ENCODE results near the gene MPND.

The MPND gene

GRCh38 chr19:4399812-4400134 lies 56.4 kb downstream of the MPND start:
- H3K4me2 ChIP-seq (ENCODE audit: low read length, poor library complexity, severe bottlenecking), result peak overlapping the region; percentile 84
- peak overlapping the region; percentile 86 for H2BK15ac ChIP-seq (ENCODE audit: low read depth, poor library complexity, severe bottlenecking)
- H3K14ac ChIP-seq (ENCODE audit: low read length in 2 of 2), result peak overlapping the region in 1 of 2 experiments; percentile 99
- H3K4ac ChIP-seq (ENCODE audit: low read depth in 1 of 2, low read length in 2 of 2), result peak overlapping the region; percentile 92 to 98
- peak overlapping the region; percentile 97 for H3K18ac ChIP-seq (ENCODE audit: low read depth in 1 of 2, low read length in 2 of 2)
- no peak overlapping the region for H2BK5ac ChIP-seq (ENCODE audit: low read depth, low read length, poor library complexity, severe bottlenecking)
- H4K8ac ChIP-seq (ENCODE audit: low read length), result peak overlapping the region; percentile 90
- WGBS, result 0% methylated on average over 9 of the region's 12 CpGs
- peak overlapping the region; percentile 91 for H4K91ac ChIP-seq (ENCODE audit: low read length)
- peaks cover 5% of the 10 kb centered on the region for H3K79me1 ChIP-seq (replicated peaks; ENCODE audit: low read length, poor library complexity, severe bottlenecking)
- peak overlapping the region; percentile 17 for H2AK5ac ChIP-seq (ENCODE audit: low read length, severe bottlenecking)
- H3K36me3 ChIP-seq (ENCODE audit: control insufficient read depth in 1 of 2, insufficient read depth in 2 of 2, low read depth in 1 of 2, low read length in 2 of 2), result peaks cover 27 to 38% of the 10 kb centered on the region in 2 experiments
- H2BK12ac ChIP-seq (ENCODE audit: low read length in 2 of 2), result no peak overlapping the region
- H3K9me3 ChIP-seq (ENCODE audit: control insufficient read depth, low read length), result no peaks in the 10 kb centered on the region
- peaks cover 16% of the 10 kb centered on the region for H3K4me1 ChIP-seq (ENCODE audit: control insufficient read depth, insufficient read depth, low read depth, low read length)
- peak overlapping the region in 1 of 2 experiments; percentile 99 for H3K23ac ChIP-seq (ENCODE audit: low read length in 2 of 2)
- H3K4me3 ChIP-seq (ENCODE audit: insufficient read depth in 1 of 2, low read depth in 1 of 2, low read length in 2 of 2), result peak overlapping the region; percentile 92 to 97
- H3K27me3 ChIP-seq (ENCODE audit: control insufficient read depth in 1 of 2, insufficient read depth in 1 of 2, low read length in 2 of 2), result no peaks in the 10 kb centered on the region
- H2AFZ ChIP-seq (ENCODE audit: low read depth, low read length), result no peak overlapping the region
- DNase-seq, result peak; percentile 42
- H3K27ac ChIP-seq (ENCODE audit: low read length, poor library complexity, severe bottlenecking), result peak overlapping the region; percentile 63
- H2BK120ac ChIP-seq (ENCODE audit: low read depth, low read length), result peak overlapping the region; percentile 85
- peak overlapping the region; percentile 94 for H3K9ac ChIP-seq (ENCODE audit: low read length)

- Histone ChIP-seq H2BK120ac (ENCODE audit: low read depth, low read length) (peak within 1 kb of the TSS; percentile 85), H4K91ac (ENCODE audit: low read length) (peak within 1 kb of the TSS; percentile 91)
Observed at GRCh38 chr19:4400135-4400936, 57.0 kb downstream of the MPND start, which contains the start of gene SH3GL1. Gene SH3GL1, minus strand, starts transcription at chr19:4400547. Its CDS starts 179 bp downstream, at chr19:4400368.

GRCh38 chr19:4401769-4402170 lies 58.4 kb downstream of the MPND start:
- H3K18ac ChIP-seq (ENCODE audit: low read depth in 1 of 2, low read length in 2 of 2), result no peak overlapping the region
- H3K23ac ChIP-seq (ENCODE audit: low read length in 2 of 2), result no peak overlapping the region
- 6% methylated on average over 5 of the region's 8 CpGs for WGBS
- H3K9me3 ChIP-seq (ENCODE audit: control insufficient read depth, low read length), result no peaks in the 10 kb centered on the region
- H3K14ac ChIP-seq (ENCODE audit: low read length in 2 of 2), result no peak overlapping the region
- H3K4me2 ChIP-seq (ENCODE audit: low read length, poor library complexity, severe bottlenecking), result peak overlapping the region; percentile 9
- peaks cover 14% of the 10 kb centered on the region for H3K4me1 ChIP-seq (ENCODE audit: control insufficient read depth, insufficient read depth, low read depth, low read length)
- no peak overlapping the region for H2AFZ ChIP-seq (ENCODE audit: low read depth, low read length)
- no peak overlapping the region for H4K8ac ChIP-seq (ENCODE audit: low read length)
- no peak overlapping the region for H2BK120ac ChIP-seq (ENCODE audit: low read depth, low read length)
- H3K9ac ChIP-seq (ENCODE audit: low read length), result peak overlapping the region; percentile 90
- peak overlapping the region; percentile 25 for H3K27ac ChIP-seq (ENCODE audit: low read length, poor library complexity, severe bottlenecking)
- no peak overlapping the region for H3K4ac ChIP-seq (ENCODE audit: low read depth in 1 of 2, low read length in 2 of 2)
- H4K91ac ChIP-seq (ENCODE audit: low read length), result no peak overlapping the region
- no peak overlapping the region for H2BK15ac ChIP-seq (ENCODE audit: low read depth, poor library complexity, severe bottlenecking)
- no peaks in the 10 kb centered on the region for H3K27me3 ChIP-seq (ENCODE audit: control insufficient read depth in 1 of 2, insufficient read depth in 1 of 2, low read length in 2 of 2)
- peaks cover 18 to 20% of the 10 kb centered on the region in 2 experiments for H3K36me3 ChIP-seq (ENCODE audit: control insufficient read depth in 1 of 2, insufficient read depth in 2 of 2, low read depth in 1 of 2, low read length in 2 of 2)
- H3K4me3 ChIP-seq (ENCODE audit: insufficient read depth in 1 of 2, low read depth in 1 of 2, low read length in 2 of 2), result peak overlapping the region in 1 of 2 experiments; percentile 81
- H2BK12ac ChIP-seq (ENCODE audit: low read length in 2 of 2), result no peak overlapping the region
- H2BK5ac ChIP-seq (ENCODE audit: low read depth, low read length, poor library complexity, severe bottlenecking), result no peak overlapping the region
- peaks cover 12% of the 10 kb centered on the region for H3K79me1 ChIP-seq (replicated peaks; ENCODE audit: low read length, poor library complexity, severe bottlenecking)
- H2AK5ac ChIP-seq (ENCODE audit: low read length, severe bottlenecking), result no peak overlapping the region
- no peak for DNase-seq

More at GRCh38 chr19:4400135-4400936, 57.0 kb downstream of the MPND start, which contains the start of gene SH3GL1:
- DNase-seq, result peak; percentile 90
- Histone ChIP-seq H3K36me3 (ENCODE audit: control insufficient read depth in 1 of 2, insufficient read depth in 2 of 2, low read depth in 1 of 2, low read length in 2 of 2) (peaks cover 23 to 32% of the 10 kb centered on the region in 2 experiments), H2BK15ac (ENCODE audit: low read depth, poor library complexity, severe bottlenecking) (peak within 1 kb of the TSS; percentile 86), H3K4me2 (ENCODE audit: low read length, poor library complexity, severe bottlenecking) (peak within 1 kb of the TSS; percentile 84), H4K8ac (ENCODE audit: low read length) (peak within 1 kb of the TSS; percentile 90), H2AFZ (ENCODE audit: low read depth, low read length) (peak within 1 kb of the TSS; percentile 74), H2AK5ac (ENCODE audit: low read length, severe bottlenecking) (peak within 1 kb of the TSS; percentile 17), H3K27ac (ENCODE audit: low read length, poor library complexity, severe bottlenecking) (peak within 1 kb of the TSS; percentile 63), H3K4me1 (ENCODE audit: control insufficient read depth, insufficient read depth, low read depth, low read length) (peaks cover 15% of the 10 kb centered on the region), H3K23ac (ENCODE audit: low read length in 2 of 2) (peak within 1 kb of the TSS in 1 of 2 experiments; percentile 99), H3K18ac (ENCODE audit: low read depth in 1 of 2, low read length in 2 of 2) (peak within 1 kb of the TSS; percentile 97), H3K9me3 (ENCODE audit: control insufficient read depth, low read length) (no peaks in the 10 kb centered on the region), H3K14ac (ENCODE audit: low read length in 2 of 2) (peak within 1 kb of the TSS in 1 of 2 experiments; percentile 99), H3K27me3 (ENCODE audit: control insufficient read depth in 1 of 2, insufficient read depth in 1 of 2, low read length in 2 of 2) (no peaks in the 10 kb centered on the region), H2BK5ac (ENCODE audit: low read depth, low read length, poor library complexity, severe bottlenecking) (no peak within 1 kb of the TSS), H3K9ac (ENCODE audit: low read length) (peak within 1 kb of the TSS; percentile 94), H3K4ac (ENCODE audit: low read depth in 1 of 2, low read length in 2 of 2) (peak within 1 kb of the TSS; percentile 92 to 98), H2BK12ac (ENCODE audit: low read length in 2 of 2) (peak within 1 kb of the TSS in 1 of 2 experiments; percentile 64), H3K4me3 (ENCODE audit: insufficient read depth in 1 of 2, low read depth in 1 of 2, low read length in 2 of 2) (peak within 1 kb of the TSS; percentile 92 to 97), H3K79me1 (replicated peaks; ENCODE audit: low read length, poor library complexity, severe bottlenecking) (peaks cover 5% of the 10 kb centered on the region)
- under 1% methylated on average over 64 of the region's 90 CpGs for WGBS

All from mesenchymal stem cell (in vitro differentiated cells and primary cell).